ENCODE results near the gene SYNM.
A peak's percentile ranks its signal among the peaks of the same experiment; 100 is the strongest.

Gene SYNM

DNA sequence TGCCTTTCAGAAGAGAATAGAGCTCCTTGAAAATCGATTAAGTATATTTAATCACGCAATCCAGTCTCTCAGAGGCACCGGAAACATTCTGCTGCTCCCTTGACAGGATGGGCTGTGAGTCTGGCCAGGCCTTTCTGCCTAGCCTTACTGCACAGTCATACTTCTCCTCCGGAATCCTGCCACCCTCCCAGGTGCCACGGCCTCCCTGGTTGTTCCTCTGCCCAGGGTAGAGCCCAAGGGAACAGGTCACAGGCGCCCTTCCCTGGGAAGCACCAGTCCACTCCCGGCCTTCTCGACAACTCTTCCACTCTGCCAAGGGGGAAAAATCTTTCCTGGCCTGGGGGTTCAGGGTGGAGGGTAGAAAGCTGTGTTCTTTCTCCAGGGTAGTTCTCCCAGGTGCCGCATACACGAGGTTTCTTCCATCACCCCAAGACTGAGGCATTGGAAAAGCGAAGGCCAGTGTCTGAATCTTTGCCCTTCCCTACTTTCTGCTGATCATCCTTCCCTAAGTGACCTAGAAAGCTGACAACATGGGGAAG lies 17.4 kb upstream of the SYNM start:
- DNase-seq: no peak

DNA sequence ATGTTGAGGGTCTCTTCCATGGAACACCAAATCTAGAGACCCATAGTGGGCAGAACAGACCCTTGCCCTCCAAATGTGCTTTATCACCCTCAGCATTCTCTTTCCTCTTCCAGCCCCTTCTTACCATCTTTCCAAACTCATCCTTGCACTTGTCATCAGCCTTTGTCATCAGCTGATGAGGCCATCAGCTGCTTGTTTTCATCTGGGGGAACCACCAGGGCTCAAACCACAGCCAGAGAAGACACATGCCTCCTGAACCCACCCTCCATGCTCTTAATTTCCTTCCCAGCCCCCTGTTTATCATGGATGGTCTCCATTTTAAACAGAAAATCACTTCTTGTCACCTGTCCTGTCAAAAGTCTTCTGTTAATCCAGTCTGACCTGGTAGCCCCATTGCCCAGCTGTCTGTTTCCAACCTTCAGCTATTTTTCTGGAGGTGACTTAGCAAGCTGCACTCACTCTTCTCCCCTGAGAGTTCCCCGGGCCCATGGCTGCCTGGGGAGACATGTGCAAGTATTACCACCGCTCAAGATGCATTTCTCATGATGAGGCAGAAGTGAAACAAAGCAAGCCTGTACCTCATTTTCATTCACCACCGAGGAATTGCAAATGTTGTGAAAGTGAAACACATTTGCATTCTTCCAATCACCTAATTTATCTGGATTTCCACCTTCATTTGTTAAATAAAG lies 14.7 kb upstream of the SYNM start:
- peak; percentile 12 for DNase-seq

- DNase-seq: no peak
These were observed 13.9 kb upstream of the SYNM start for GRCh38 chr15:99090938-99091337.

- DNase-seq: no peak
These were observed 12.2 kb upstream of the SYNM start for GRCh38 chr15:99092554-99093172.

DNA sequence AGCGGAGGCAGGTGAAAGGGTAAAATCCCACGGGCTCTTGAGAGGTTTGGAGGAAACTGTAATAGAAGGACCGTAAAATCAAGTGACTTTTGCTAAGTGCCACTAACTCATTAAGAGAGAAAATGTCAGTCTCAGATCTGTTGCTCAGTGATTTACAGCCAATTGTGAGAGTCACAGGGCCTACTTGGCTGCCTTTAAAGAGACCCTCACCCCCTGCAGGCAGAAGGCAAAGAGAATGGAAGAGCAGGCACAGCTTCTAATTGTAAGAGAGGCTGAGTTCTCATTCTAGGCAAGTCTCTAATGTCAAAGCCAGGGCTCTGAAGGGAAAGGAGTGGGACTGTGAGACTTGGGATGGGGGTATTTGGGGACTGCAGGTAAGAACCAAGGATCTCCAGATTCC lies 9.3 kb upstream of the SYNM start:
- DNase-seq: no peak

- DNase-seq: no peak
These were observed 8.5 kb upstream of the SYNM start for GRCh38 chr15:99096173-99096893.

DNA sequence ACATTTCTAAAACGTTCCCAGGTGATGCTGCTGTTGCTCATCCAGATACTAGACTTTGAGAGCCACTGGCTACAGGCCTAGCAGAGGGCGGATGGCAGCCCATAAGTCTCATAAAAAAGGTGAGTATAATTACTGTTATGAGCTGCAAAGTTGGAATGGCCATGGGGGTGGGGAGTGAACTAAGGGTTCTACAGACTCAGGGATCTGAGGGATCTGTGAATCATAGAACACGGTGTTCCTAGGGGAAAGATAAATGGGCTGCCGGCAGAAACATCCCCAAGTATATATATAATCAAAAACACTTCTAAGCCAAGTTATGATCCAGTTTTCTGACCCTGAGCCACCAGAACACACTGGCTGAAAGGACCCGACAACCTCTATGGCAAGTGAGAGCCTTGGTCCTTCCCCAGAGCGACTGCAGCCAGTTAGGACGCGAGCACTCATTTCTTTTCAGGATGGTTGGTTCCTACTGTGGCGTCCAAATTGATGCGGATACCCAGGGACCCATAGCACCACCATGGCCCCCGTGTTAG lies 7.9 kb upstream of the SYNM start:
- no peak for DNase-seq

- DNase-seq: no peak
These were observed 7.2 kb upstream of the SYNM start for GRCh38 chr15:99097441-99098410.

- no peak for DNase-seq
These were observed 6.5 kb upstream of the SYNM start for GRCh38 chr15:99098426-99098825.

DNA sequence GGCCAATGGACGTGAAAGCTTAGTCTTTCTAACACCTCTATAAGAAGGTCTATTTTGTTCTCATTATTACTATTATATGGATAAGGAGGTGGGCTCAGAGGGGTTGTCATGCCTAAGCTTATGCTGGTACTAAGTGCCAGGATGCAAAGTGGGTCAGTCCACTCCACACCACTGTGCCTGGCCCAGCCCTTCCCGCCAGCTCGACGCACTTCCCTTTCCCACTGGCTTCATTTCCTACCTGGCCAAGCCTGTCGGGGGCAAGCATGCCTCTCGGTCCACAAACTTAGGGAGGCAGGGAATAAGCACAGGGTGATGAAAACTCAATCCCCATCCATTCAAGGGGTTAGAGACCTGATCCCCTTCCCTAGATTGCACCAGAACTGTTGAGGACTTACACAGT lies 5.9 kb upstream of the SYNM start:
- DNase-seq: no peak

- DNase-seq: no peak
These were observed 5.2 kb upstream of the SYNM start for GRCh38 chr15:99099661-99100060.

- peak; percentile 58 for DNase-seq
These were observed 4.4 kb upstream of the SYNM start for GRCh38 chr15:99100245-99101173.

GRCh38 chr15:99101501-99101900 lies 3.4 kb upstream of the SYNM start:
- no peak for DNase-seq

DNA sequence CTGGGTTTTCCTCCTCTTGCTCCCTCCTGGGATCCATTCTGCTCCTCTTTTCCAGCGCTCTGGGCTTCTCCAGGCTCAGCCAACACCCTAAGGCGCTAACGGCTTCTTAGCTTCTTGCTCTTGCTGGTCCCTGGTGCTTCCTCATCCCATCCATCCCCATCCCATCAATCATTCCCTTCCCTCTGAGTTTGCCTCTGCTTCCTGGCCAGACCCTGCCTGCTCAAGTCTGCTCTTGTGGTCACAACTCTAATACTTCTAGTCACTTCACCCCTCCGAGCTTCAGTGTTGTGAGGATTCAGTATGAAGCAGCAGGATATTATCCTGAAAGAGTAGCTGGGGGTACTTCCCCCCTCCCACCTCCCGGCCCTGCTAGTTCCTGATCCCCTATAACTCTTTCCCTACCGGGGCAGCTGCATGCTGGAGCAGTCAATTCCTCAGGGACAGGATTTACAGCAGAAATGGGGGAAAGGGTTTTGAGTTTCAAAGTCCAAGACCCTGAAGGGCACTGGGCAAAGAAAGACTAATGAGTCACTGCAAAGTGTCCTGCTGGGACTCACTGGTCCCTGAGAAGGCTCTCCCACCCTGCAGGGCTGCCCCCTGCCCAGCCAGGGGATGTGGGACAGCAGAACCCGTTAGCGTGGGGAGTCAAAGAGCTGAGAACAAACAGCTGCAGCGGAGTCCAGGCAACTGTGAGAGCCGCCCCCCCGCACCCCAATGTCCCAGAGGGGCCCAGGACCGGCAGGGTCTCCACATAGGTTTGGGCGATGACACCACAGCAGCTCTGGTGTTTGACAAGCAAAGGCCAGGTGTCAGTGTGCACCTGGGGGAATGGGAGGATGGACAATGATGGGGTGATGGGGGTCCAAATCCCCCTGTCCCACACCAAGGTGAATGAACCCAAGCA lies 2.3 kb upstream of the SYNM start:
- no peak for DNase-seq

DNA sequence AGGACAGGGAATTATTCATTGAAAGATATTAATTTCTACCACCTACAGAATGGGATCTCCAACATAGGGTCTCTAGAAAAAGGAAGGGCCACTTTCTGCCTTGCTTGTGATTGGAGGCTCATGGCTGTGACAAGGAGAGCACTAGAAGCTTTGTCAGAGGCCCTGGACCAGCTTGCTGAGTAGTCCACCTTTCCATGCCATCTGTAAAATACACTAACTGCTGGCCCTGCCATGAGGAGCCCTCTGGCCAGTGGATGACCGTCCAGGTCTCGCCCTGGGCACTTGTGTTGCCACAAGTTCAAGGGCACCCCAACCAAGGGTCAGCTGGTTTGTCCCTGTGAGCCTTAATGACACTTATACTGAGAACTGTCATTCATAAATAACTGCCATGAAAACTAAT lies 1.6 kb upstream of the SYNM start:
- DNase-seq: no peak

DNA sequence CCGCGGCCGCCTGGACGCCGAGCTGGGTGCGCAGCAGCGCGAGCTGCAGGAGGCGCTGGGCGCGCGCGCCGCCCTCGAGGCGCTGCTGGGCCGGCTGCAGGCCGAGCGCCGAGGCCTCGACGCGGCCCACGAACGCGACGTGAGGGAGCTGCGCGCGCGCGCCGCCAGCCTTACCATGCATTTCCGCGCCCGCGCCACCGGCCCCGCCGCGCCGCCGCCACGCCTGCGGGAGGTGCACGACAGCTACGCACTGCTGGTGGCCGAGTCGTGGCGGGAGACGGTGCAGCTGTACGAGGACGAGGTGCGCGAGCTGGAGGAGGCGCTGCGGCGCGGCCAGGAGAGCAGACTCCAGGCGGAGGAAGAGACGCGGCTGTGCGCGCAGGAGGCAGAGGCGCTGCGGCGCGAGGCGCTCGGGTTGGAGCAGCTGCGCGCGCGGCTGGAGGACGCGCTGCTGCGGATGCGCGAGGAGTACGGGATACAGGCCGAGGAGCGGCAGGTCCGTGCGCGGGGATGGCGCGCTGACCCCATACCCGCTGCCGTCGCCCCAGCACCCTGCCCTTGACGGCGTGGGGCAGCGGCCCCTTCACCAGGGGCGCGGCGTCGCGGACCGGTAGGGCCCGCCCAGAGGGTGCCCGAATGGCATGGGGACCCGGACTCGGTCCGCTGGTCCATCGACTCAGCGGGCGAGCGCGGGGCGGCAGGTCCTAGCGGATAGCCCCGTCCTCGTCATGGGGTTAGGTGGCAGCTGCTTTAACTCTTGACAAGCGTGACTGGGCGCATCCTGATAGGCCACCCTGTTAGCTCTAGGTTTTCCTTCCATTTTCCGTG lies 848 bp downstream of the SYNM start:
- DNase-seq: peak; percentile 54

- DNase-seq: peak; percentile 6
These were observed 1.7 kb downstream of the SYNM start for GRCh38 chr15:99106417-99107220.

- no peak for DNase-seq
These were observed 4.1 kb downstream of the SYNM start for GRCh38 chr15:99108993-99109392.
